Measurements from ENCODE around the gene SLC4A7. TPM values are rescaled to one million over a fixed set of nuclear protein-coding genes. Genes with fewer than 3 reads are reported as not detected.
A peak's percentile ranks its signal among the peaks of the same experiment; 100 is the strongest.

SLC4A7 gene
- total RNA-seq, 1 donor from 2014 or later, result 15.0 TPM

DNA sequence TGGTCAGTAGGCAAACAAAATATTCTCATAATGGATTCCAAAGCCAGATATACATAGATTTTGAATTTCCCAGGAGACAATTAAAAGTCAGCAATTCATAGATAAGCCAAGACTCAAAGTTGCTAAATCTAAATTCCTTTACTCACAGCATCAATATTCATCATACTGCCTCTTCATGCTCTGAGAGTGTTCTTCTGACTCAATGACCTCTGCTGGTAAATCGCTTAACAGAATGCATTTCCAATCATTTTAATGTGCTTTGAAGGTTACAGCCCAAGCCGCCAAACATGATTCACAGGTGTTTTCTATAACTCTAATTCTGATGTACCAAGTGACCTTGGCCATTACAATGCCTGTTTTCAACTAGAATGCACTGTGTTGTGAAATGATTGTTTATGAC, 24.2 kb upstream of the SLC4A7 start:
- ATAC-seq, result no peak
- H3K4me1 ChIP-seq, result peaks cover 9% of the 10 kb centered on the region
- no peak for DNase-seq
- no peaks in the 10 kb centered on the region for H3K9me3 ChIP-seq
- no peak overlapping the region for H3K27ac ChIP-seq
- intact Hi-C loops (cut with DNase I), result no loop called here
- TF ChIP-seq, protein P1, sequence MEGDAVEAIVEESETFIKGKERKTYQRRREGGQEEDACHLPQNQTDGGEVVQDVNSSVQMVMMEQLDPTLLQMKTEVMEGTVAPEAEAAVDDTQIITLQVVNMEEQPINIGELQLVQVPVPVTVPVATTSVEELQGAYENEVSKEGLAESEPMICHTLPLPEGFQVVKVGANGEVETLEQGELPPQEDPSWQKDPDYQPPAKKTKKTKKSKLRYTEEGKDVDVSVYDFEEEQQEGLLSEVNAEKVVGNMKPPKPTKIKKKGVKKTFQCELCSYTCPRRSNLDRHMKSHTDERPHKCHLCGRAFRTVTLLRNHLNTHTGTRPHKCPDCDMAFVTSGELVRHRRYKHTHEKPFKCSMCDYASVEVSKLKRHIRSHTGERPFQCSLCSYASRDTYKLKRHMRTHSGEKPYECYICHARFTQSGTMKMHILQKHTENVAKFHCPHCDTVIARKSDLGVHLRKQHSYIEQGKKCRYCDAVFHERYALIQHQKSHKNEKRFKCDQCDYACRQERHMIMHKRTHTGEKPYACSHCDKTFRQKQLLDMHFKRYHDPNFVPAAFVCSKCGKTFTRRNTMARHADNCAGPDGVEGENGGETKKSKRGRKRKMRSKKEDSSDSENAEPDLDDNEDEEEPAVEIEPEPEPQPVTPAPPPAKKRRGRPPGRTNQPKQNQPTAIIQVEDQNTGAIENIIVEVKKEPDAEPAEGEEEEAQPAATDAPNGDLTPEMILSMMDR (IDR thresholded peaks at IDR 0.05), result no peak
- H3K27me3 ChIP-seq, result no peaks in the 10 kb centered on the region
- no peak overlapping the region for H3K4me3 ChIP-seq
- no peaks in the 10 kb centered on the region for H3K36me3 ChIP-seq

DNA sequence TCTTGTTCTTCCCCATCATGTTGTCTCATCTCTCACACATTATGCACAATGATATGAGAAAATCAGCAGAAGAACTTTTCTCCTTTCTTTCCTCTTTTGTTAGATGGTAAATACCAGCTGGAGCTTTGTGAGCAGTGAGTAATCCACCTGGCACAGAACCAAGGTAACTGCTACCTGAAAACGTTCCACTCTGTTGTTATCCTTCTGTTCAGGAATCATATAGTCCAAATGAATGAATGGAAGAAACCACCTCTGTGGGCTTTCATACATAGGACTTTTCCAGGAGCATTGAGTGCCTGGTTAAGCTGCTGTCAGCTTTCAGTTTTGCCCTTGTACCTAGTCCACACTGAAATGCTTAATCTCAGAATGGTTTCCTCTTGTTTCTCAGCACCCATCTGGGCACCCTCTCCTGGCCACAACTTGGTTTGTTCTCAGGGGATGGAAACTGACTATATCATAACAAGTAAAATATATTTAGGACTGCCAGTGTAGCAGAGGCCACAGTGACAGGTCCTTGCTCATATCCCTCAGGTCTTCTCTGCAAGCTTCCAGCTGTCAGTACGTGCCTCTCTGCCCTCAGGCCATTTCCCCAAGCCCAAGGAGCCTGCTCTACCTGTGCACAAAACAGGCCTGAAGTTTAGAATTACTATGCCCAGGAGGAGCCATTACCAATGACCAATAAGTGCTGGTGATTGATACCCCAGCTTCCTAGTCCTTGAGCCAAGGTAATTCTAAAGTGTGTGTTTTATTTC, 23.5 kb upstream of the SLC4A7 start:
- DNase-seq, result no peak
- TF ChIP-seq, protein P1 (IDR thresholded peaks at IDR 0.05), result no peak
- no peaks in the 10 kb centered on the region for H3K36me3 ChIP-seq
- intact Hi-C loops (cut with DNase I), result no loop called here
- peaks cover 9% of the 10 kb centered on the region for H3K4me1 ChIP-seq
- peak; percentile 43 for ATAC-seq
- H3K4me3 ChIP-seq, result no peak overlapping the region
- H3K27me3 ChIP-seq, result no peaks in the 10 kb centered on the region
- H3K27ac ChIP-seq, result no peak overlapping the region
- H3K9me3 ChIP-seq, result no peaks in the 10 kb centered on the region

DNA sequence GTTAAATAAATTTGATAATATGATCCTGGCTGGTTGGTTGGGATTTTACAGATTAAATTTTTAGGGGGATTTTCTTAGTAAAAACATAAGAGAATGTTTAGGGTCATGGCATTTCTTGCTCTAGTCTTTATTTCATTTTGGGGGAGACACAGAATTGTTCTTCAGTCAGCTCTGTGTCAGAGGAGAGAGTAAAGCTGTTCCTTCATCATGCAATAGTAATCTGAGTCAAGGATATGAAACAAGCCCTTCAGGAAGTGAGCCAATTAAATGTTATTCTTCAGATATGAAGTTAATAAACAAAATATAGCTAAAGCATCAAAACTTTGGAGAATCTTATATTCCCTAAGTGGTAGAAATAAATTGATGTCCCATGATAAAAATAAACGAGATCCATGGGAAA, 22.9 kb upstream of the SLC4A7 start:
- no peak for ATAC-seq
- intact Hi-C loops (cut with DNase I), result no loop called here
- no peak overlapping the region for H3K4me3 ChIP-seq
- H3K36me3 ChIP-seq, result no peaks in the 10 kb centered on the region
- H3K27ac ChIP-seq, result no peak overlapping the region
- no peaks in the 10 kb centered on the region for H3K27me3 ChIP-seq
- TF ChIP-seq, protein P1 (IDR thresholded peaks at IDR 0.05), result no peak
- H3K4me1 ChIP-seq, result peaks cover 9% of the 10 kb centered on the region
- H3K9me3 ChIP-seq, result no peaks in the 10 kb centered on the region
- no peak for DNase-seq

DNA sequence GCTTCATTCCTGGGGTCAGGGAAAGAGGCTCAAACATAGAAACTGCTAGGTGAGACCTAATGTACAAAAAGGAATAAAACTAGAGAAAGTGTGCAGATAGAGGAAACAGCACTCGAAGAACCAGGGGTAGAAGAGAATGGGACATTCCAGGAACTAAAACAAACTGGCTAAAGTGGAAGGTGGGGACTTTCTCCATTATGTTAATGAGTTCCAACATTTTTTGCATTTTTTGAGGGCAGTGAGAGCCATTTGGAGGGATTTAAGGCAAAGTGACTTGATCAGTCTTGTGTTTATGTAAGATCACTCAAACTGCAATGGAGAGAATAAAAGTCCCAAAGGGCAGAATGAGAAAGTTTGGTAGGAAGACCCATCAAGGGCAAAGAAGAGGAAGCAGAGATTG, 20.6 kb upstream of the SLC4A7 start:
- no peaks in the 10 kb centered on the region for H3K9me3 ChIP-seq
- intact Hi-C loops (cut with DNase I), result no loop called here
- H3K4me1 ChIP-seq, result peaks cover 9% of the 10 kb centered on the region
- H3K27ac ChIP-seq, result no peak overlapping the region
- H3K36me3 ChIP-seq, result no peaks in the 10 kb centered on the region
- no peak overlapping the region for H3K4me3 ChIP-seq
- no peak for DNase-seq
- ATAC-seq, result peak; percentile 61
- no peaks in the 10 kb centered on the region for H3K27me3 ChIP-seq
- TF ChIP-seq, protein P1 (IDR thresholded peaks at IDR 0.05), result no peak

DNA sequence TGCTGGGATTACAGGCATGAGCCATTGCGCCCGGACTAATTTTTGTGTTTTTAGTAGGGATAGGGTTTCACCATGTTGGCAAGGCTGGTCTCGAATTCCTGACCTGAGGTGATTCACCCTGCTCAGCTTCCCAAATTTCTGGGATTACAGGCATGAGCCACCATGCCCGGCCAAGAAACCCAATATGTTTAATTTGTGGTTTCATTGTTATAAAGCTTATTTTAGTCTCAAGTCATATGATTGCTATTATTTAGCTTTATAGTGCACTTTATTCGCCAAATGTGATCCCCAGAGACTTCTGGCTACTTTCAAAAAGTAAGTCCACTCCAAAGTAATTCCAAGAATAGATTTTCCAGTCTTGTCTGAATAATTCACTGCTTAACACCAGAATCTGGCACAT, 19.3 kb upstream of the SLC4A7 start:
- TF ChIP-seq, protein P1 (IDR thresholded peaks at IDR 0.05), result no peak
- Histone ChIP-seq H3K36me3 (no peaks in the 10 kb centered on the region), H3K9me3 (no peaks in the 10 kb centered on the region), H3K4me3 (no peak overlapping the region), H3K27me3 (no peaks in the 10 kb centered on the region), H3K27ac (no peak overlapping the region), H3K4me1 (peaks cover 9% of the 10 kb centered on the region)
- intact Hi-C loops (cut with DNase I), result no loop called here
- ATAC-seq (no peak), DNase-seq (no peak)

Measured in upper lobe of right lung (tissue), 1 donor.